Endothelial cell of umbilical vein (primary cell): ENCODE measurements around the gene REPIN1. TPM values are rescaled to one million over a fixed set of nuclear protein-coding genes. Genes with fewer than 3 reads are reported as not detected.

Experiments
- BruUV-seq: library from RNA; stranded (reverse); fragments of 400-500 nt; replicated peaks from 2 replicates; lab custom pipeline; 2021; lab: Mats Ljungman, UMichigan
- CTCF ChIA-PET: fragments of 300-600, 350-600 bp; sonication (Branson Sonifier 250); formaldehyde crosslinking; loops from one replicate; lab custom pipeline; 2021; ENCODE audit warnings: antibody characterized with exemption, inconsistent platforms; lab: Charles Lee
- POLR2A ChIA-PET: fragments of 300-600, 350-600 bp; sonication (Branson Sonifier 250); formaldehyde crosslinking; loops from one replicate; lab custom pipeline; 2021; ENCODE audit warnings: antibody characterized with exemption, inconsistent platforms; lab: Charles Lee
- DNase-seq: peaks from one replicate; pipeline ENCODE4 v3.0.0-alpha.2; 2011; ENCODE audit warnings: low read depth, low spot score
- FAIRE-seq: peaks from 2 replicates; lab custom pipeline; 2011; peaks lifted over from hg19 to GRCh38; lab: Jason Lieb, UNC
- H2AFZ ChIP-seq: 2 replicates; pipeline ENCODE4 v1.6.0; 2012; ENCODE audit warnings: low read depth, low read length, control low read depth, inconsistent platforms
- H3K27ac ChIP-seq: 2 replicates; pipeline ENCODE4 v1.5.1; 2011; ENCODE audit warnings: low read depth, mild to moderate bottlenecking, control low read depth, low read length, moderate library complexity; ENCODE audit not compliant: insufficient read depth
- H3K27me3 ChIP-seq, 2 experiments: 2 replicates each; pipeline versions ENCODE4 v1.6.0 to v1.6.1; 2011; ENCODE audit warnings: low read length in 2 of 2, mixed read lengths in 1 of 2; ENCODE audit not compliant: control insufficient read depth in 2 of 2, insufficient read depth in 2 of 2
- H3K36me3 ChIP-seq, 2 experiments: 2 replicates in 1 of 2; 3 replicates in 1 of 2; pipeline ENCODE4 v1.5.1; 2011; ENCODE audit warnings: low read length in 2 of 2, mild to moderate bottlenecking in 1 of 2, moderate library complexity in 1 of 2; ENCODE audit not compliant: control insufficient read depth in 2 of 2, insufficient read depth in 2 of 2; ENCODE audit errors: extremely low read depth in 1 of 2
- H3K4me1 ChIP-seq: 3 replicates; pipeline ENCODE4 v1.5.1; 2011; ENCODE audit warnings: mild to moderate bottlenecking, low read length; ENCODE audit not compliant: control insufficient read depth, insufficient read depth; ENCODE audit errors: extremely low read depth
- H3K4me2 ChIP-seq: 2 replicates; pipeline ENCODE4 v1.6.1; 2011; ENCODE audit warnings: low read length, control low read depth, mixed read lengths; ENCODE audit not compliant: insufficient read depth
- H3K4me3 ChIP-seq, 3 experiments: fragments of 200-600 bp in 1 of 3; sonication (generic), shearing (Covaris generic) in 1 of 3; replicated peaks in 1 of 3; 2 replicates each; pipeline ENCODE4 v1.5.1; 2011 to 2016; ENCODE audit warnings: control low read depth in 3 of 3, low read length in 3 of 3, mild to moderate bottlenecking in 2 of 3, inconsistent platforms in 1 of 3, low read depth in 1 of 3, moderate library complexity in 1 of 3; ENCODE audit not compliant: insufficient read depth in 1 of 3
- H3K79me2 ChIP-seq: 2 replicates; pipeline ENCODE4 v1.6.0; 2012; ENCODE audit warnings: low read length, inconsistent platforms; ENCODE audit not compliant: control insufficient read depth, insufficient read depth
- H3K9ac ChIP-seq: replicated peaks from 2 replicates; pipeline ENCODE3; 2011; ENCODE audit warnings: low read length, control low read depth; ENCODE audit not compliant: insufficient read depth; ENCODE audit errors: extremely low read depth
- H3K9me1 ChIP-seq: replicated peaks from 3 replicates; pipeline ENCODE4 v1.6.0; 2011; ENCODE audit warnings: mild to moderate bottlenecking, low read length; ENCODE audit not compliant: control insufficient read depth, insufficient read depth; ENCODE audit errors: extremely low read depth
- H3K9me3 ChIP-seq: replicated peaks from 2 replicates; pipeline ENCODE4 v1.5.1; 2012; ENCODE audit warnings: low read length, inconsistent platforms; ENCODE audit not compliant: control insufficient read depth, insufficient read depth
- H4K20me1 ChIP-seq: replicated peaks from 2 replicates; pipeline ENCODE3; 2011; ENCODE audit warnings: mild to moderate bottlenecking, low read length; ENCODE audit not compliant: control insufficient read depth, insufficient read depth; ENCODE audit errors: extremely low read depth
- CTCF ChIP-seq, 2 donors: IDR thresholded peaks; 1 replicate in 1 of 2; 2 replicates in 1 of 2; pipeline ENCODE4 v1.5.1; 2011; ENCODE audit warnings: low read length in 2 of 2, mild to moderate bottlenecking in 2 of 2, moderate library complexity in 2 of 2, control low read depth in 1 of 2, inconsistent platforms in 1 of 2, low read depth in 1 of 2; ENCODE audit not compliant: insufficient read depth in 1 of 2; ENCODE audit errors: extremely low read depth in 1 of 2
- EZH2 ChIP-seq: IDR thresholded peaks from 2 replicates; pipeline ENCODE4 v1.6.1; 2012; ENCODE audit warnings: borderline replicate concordance, low read depth, mild to moderate bottlenecking, moderate library complexity, low read length, inconsistent platforms; ENCODE audit not compliant: severe bottlenecking
- FOS ChIP-seq: IDR thresholded peaks from 2 replicates; pipeline ENCODE4 v1.6.1; 2011; ENCODE audit warnings: mild to moderate bottlenecking, low read length, moderate library complexity, borderline replicate concordance; ENCODE audit not compliant: insufficient read depth
- GATA2 ChIP-seq: IDR thresholded peaks from 2 replicates; pipeline ENCODE4 v1.7.0; 2011; ENCODE audit warnings: low read depth, mild to moderate bottlenecking, moderate library complexity, mixed read lengths, low read length; ENCODE audit not compliant: insufficient read length, insufficient read depth
- JUN ChIP-seq: IDR thresholded peaks from 2 replicates; pipeline ENCODE4 v1.6.1; 2011; ENCODE audit warnings: borderline replicate concordance, low read depth; ENCODE audit not compliant: insufficient read length, insufficient read depth
- MAX ChIP-seq: IDR thresholded peaks from 2 replicates; pipeline ENCODE4 v1.6.1; 2011; ENCODE audit not compliant: insufficient read depth, insufficient read length
- MYC ChIP-seq: IDR thresholded peaks from one replicate; pipeline ENCODE4 v1.6.1; 2011; ENCODE audit warnings: mild to moderate bottlenecking, low read depth, low read length
- POLR2A ChIP-seq: IDR thresholded peaks from 2 replicates; pipeline ENCODE4 v1.6.1; 2012; ENCODE audit warnings: low read depth, mild to moderate bottlenecking, control low read depth, low read length
- POLR2AphosphoS5 ChIP-seq: IDR thresholded peaks from 2 replicates; pipeline ENCODE4 v1.6.1; 2012; ENCODE audit warnings: low read depth, mild to moderate bottlenecking, control low read depth, low read length, moderate library complexity; ENCODE audit not compliant: insufficient read depth
- dilution Hi-C: fragments of 300-500 bp; cut with MboI; formaldehyde crosslinking; loops from one replicate; pipeline ENCODE4 v1.15.0; 2019; ENCODE audit warnings: low sequenced_read_pairs; ENCODE audit not compliant: extremely low pct_ligation_motif_present
- intact Hi-C: fragments of 100-400 bp; cut with micrococcal nuclease; formaldehyde crosslinking; loops from one replicate; pipeline ENCODE4 v1.10.0; 2022
- polyA plus RNA-seq, 4 experiments: library from polyadenylated mRNA; depleted of rRNA in 3 of 4; stranded (reverse) in 3 of 4; unstranded in 1 of 4; fragments of >200 nt; gene quantifications; 2 replicates each; pipeline versions ENCODE4 v1.2.1 to v1.2.3, GENCODE V29; 2011 to 2012; ENCODE audit warnings: missing spikeins in 1 of 4
- total RNA-seq: library from RNA; stranded (reverse); gene quantifications from 2 replicates; pipeline ENCODE4 v1.2.3, GENCODE V29; 2021

The REPIN1 gene
- total and polyA plus RNA-seq, 2 donors (not counting 3 experiments of a cell fraction or from before 2014, with no cell fraction given), result 108 to 140 TPM

- DNase-seq (no peak), FAIRE-seq (no peak)
- Histone ChIP-seq H3K4me3 (no peak overlapping the region), H4K20me1 (no peaks in the 10 kb centered on the region), H3K4me1 (peaks cover 5% of the 10 kb centered on the region), H3K27ac (no peak overlapping the region), H2AFZ (no peak overlapping the region), H3K36me3 (peaks cover 0 to 13% of the 10 kb centered on the region in 2 experiments), H3K9me1 (no peaks in the 10 kb centered on the region), H3K4me2 (no peak overlapping the region), H3K9ac (no peak overlapping the region), H3K27me3 (no peaks in the 10 kb centered on the region), H3K9me3 (no peaks in the 10 kb centered on the region), H3K79me2 (peaks cover 34% of the 10 kb centered on the region)
- ChIA-PET POLR2A (no interaction called here), CTCF (no interaction called here)
- TF ChIP-seq MYC (no peak), MAX (no peak), CTCF (IDR thresholded peaks at IDR 0.05; ENCODE audit: extremely low read depth in 1 of 2, insufficient read depth in 1 of 2, low read depth in 1 of 2, low read length in 2 of 2) (no peak), POLR2AphosphoS5 (no peak), EZH2 (no peak), POLR2A (no peak), GATA2 (no peak), FOS (no peak), JUN (no peak)
- BruUV-seq, result no TSS peak
- dilution Hi-C loops, result no loop called here
- intact Hi-C loops, result no loop called here
Measured at GRCh38 chr7:150383710-150384397, 15.2 kb downstream of the REPIN1 start.
